Measurements from ENCODE around the gene RANBP9. TPM values are rescaled to one million over a fixed set of nuclear protein-coding genes. Genes with fewer than 3 reads are reported as not detected.

The RANBP9 gene
- total RNA-seq, 4 donors from 2014 or later = 29.3 to 57.1 (median 42.4) TPM

DNA sequence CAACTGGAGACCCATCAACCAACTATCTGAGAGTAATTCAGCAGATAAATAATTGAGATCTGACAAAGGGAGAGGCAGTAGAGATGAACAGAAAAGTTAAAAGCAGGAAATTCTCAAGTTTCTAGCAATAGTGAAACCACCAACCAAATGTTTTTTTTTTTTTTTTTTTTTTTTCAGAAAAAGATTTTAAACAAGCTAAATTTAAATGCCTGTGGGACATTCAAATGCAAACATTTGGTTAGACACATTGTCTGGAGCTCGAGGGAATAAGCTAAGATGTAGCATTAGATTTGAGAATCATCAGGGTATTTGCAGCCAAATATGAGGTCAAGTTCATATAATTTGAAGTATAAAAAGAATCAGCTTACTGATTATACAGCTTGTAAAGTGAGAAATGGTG lies 16.4 kb downstream of the RANBP9 start:
- no peak for DNase-seq (ENCODE audit: extremely low spot score)
- H3K36me3 ChIP-seq = peaks cover 0 to 4% (median 0%) of the 10 kb centered on the region in 4 donors
- H3K4me1 ChIP-seq = peaks cover 23 to 42% (median 30%) of the 10 kb centered on the region in 4 donors
- 41% methylated on average over 1 of the region's 1 CpG for WGBS
- no peaks in the 10 kb centered on the region for H3K27me3 ChIP-seq
- TF ChIP-seq CTCF (IDR thresholded peaks at IDR 0.05) (no peak), EP300 (IDR thresholded peaks at IDR 0.05) (no peak), POLR2AphosphoS5 (IDR thresholded peaks at IDR 0.05) (no peak), POLR2A (IDR thresholded peaks at IDR 0.05; ENCODE audit: low read depth) (no peak)
- no peak overlapping the region for H3K4me3 ChIP-seq
- H3K27ac ChIP-seq (replicated peaks in 1 of 4) = no peak overlapping the region
- H3K9me3 ChIP-seq = no peaks in the 10 kb centered on the region
- intact Hi-C loops (cut with DNase I) = no loop called here

- Histone ChIP-seq H3K27ac (replicated peaks in 1 of 4) (no peak overlapping the region), H3K4me3 (no peak overlapping the region), H3K9me3 (no peaks in the 10 kb centered on the region), H3K4me1 (peaks cover 30 to 49% (median 35%) of the 10 kb centered on the region in 4 donors), H3K27me3 (no peaks in the 10 kb centered on the region), H3K36me3 (peaks cover 0 to 4% (median 0%) of the 10 kb centered on the region in 4 donors)
- DNase-seq (ENCODE audit: extremely low spot score) = no peak
- TF ChIP-seq EP300 (IDR thresholded peaks at IDR 0.05) = no peak
- TF ChIP-seq CTCF (IDR thresholded peaks at IDR 0.05) = no peak
- TF ChIP-seq POLR2AphosphoS5 (IDR thresholded peaks at IDR 0.05) = no peak
- TF ChIP-seq POLR2A (IDR thresholded peaks at IDR 0.05; ENCODE audit: low read depth) = no peak
- 88% methylated on average over 4 of the region's 4 CpGs for WGBS
- intact Hi-C loops (cut with DNase I) = no loop called here
These were observed 17.1 kb downstream of the RANBP9 start for GRCh38 chr6:13694562-13694961.

GRCh38 chr6:13689511-13690256 lies 22.0 kb downstream of the RANBP9 start:
- intact Hi-C loops (cut with DNase I) = no loop called here
- DNase-seq (ENCODE audit: extremely low spot score) = no peak
- Histone ChIP-seq H3K4me3 (no peak overlapping the region), H3K4me1 (peaks cover 24 to 59% (median 42%) of the 10 kb centered on the region in 4 donors), H3K36me3 (peaks cover 0 to 4% (median 0%) of the 10 kb centered on the region in 4 donors), H3K27ac (replicated peaks in 1 of 4) (no peak overlapping the region), H3K9me3 (no peaks in the 10 kb centered on the region), H3K27me3 (no peaks in the 10 kb centered on the region)
- 96% methylated on average over 5 of the region's 5 CpGs for WGBS
- TF ChIP-seq EP300 (IDR thresholded peaks at IDR 0.05) (no peak), CTCF (IDR thresholded peaks at IDR 0.05) (no peak), POLR2A (IDR thresholded peaks at IDR 0.05; ENCODE audit: low read depth) (no peak), POLR2AphosphoS5 (IDR thresholded peaks at IDR 0.05) (no peak)

DNA sequence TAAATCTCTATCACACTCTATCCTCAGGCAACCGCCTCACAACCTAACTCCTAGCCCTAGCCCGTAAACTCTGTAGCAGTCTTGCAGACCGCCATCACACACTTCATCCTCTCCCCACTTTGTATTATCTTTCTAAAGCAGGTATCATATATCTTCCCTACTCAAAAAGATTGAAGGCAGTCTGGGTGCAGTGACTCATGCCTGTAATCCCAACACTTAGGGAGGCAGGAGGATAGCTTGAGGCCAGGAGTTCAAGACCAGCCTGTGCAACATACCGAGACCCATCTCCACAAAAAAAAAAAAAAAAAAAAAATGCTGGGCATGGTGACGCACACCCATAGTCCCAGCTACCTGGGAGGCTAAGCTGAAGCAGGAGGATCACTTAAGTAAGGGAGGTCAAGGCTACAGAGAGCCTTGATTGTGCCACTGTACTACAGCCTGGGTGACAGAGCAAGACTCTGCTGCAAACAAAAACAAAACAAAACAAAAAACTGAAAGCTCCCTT lies 22.9 kb downstream of the RANBP9 start:
- peaks cover 17 to 54% (median 44%) of the 10 kb centered on the region in 4 donors for H3K4me1 ChIP-seq
- H3K27me3 ChIP-seq = no peaks in the 10 kb centered on the region
- 98% methylated on average over 5 of the region's 5 CpGs for WGBS
- peaks cover 0 to 4% (median 0%) of the 10 kb centered on the region in 4 donors for H3K36me3 ChIP-seq
- TF ChIP-seq CTCF (IDR thresholded peaks at IDR 0.05) = no peak
- TF ChIP-seq EP300 (IDR thresholded peaks at IDR 0.05) = no peak
- TF ChIP-seq POLR2A (IDR thresholded peaks at IDR 0.05; ENCODE audit: low read depth) = no peak
- intact Hi-C loops (cut with DNase I) = no loop called here
- H3K4me3 ChIP-seq = no peak overlapping the region
- no peak overlapping the region for H3K27ac ChIP-seq (replicated peaks in 1 of 4)
- no peak for DNase-seq (ENCODE audit: extremely low spot score)
- H3K9me3 ChIP-seq = no peaks in the 10 kb centered on the region

All from esophagus muscularis mucosa (tissue), 4 donors.